HCT116 (cell line): ENCODE data around the gene FSCN2. TPM values are rescaled to one million over a fixed set of nuclear protein-coding genes. Genes with fewer than 3 reads are reported as not detected.

Experiments used
- ATAC-seq: fragments of 200-7000 bp; cut with Tn5 transposase; 2 replicates; pipeline ENCODE4 v1.9.1; 2020; ENCODE audit warnings: mild to moderate bottlenecking, moderate library complexity
- BruUV-seq: library from RNA; stranded (reverse); fragments of 400-500 nt; replicated peaks from 2 replicates; lab custom pipeline; 2021; lab: Mats Ljungman, UMichigan
- CTCF ChIA-PET: fragments of 300-600 bp; sonication (Branson Sonifier 250); formaldehyde crosslinking; loops from one replicate; lab custom pipeline; 2021; ENCODE audit warnings: antibody characterized with exemption; lab: Charles Lee
- POLR2A ChIA-PET: fragments of 300-600, 350-600 bp; sonication (Branson Sonifier 250); formaldehyde crosslinking; loops from one replicate; lab custom pipeline; 2021; ENCODE audit warnings: antibody characterized with exemption; lab: Charles Lee
- RAD21 ChIA-PET, 2 experiments: fragments of 300-600 bp; sonication (Branson Sonifier 250); formaldehyde crosslinking; loops; one replicate each; lab custom pipeline; 2023; ENCODE audit warnings: low total read pairs in 2 of 2; ENCODE audit not compliant: uncharacterized antibody in 2 of 2, unreplicated experiment in 2 of 2, low non-redundant PET in 1 of 2; lab: Charles Lee
- DNase-seq: peaks from one replicate; pipeline ENCODE4 v3.0.0-alpha.2; 2010; ENCODE audit warnings: low read depth, low spot score
- H2AFZ ChIP-seq: fragments of 200-600 bp; shearing (Covaris generic), sonication (generic); 2 replicates; pipeline ENCODE4 v1.6.1; 2017; ENCODE audit warnings: low read depth, mixed run types, mixed read lengths, antibody characterized with exemption, low read length; ENCODE audit not compliant: poor library complexity, severe bottlenecking
- H3K27ac ChIP-seq: 2 replicates; pipeline ENCODE4 v1.5.1; 2012; ENCODE audit warnings: low read depth, low read length
- H3K27me3 ChIP-seq: fragments of 200-600 bp; sonication (generic); 2 replicates; pipeline ENCODE4 v1.6.1; 2016; ENCODE audit warnings: mixed run types, low read length, mixed read lengths; ENCODE audit not compliant: insufficient read depth
- H3K36me3 ChIP-seq, 2 experiments: fragments of 200-500 bp in 1 of 2; fragments of 200-600 bp in 1 of 2; sonication (Bioruptor generic) in 1 of 2; sonication (generic) in 1 of 2; 2 replicates each; pipeline versions ENCODE4 v1.5.1 to v1.6.1; 2014 to 2016; ENCODE audit warnings: low read length in 2 of 2, inconsistent platforms in 1 of 2, mixed read lengths in 1 of 2, mixed run types in 1 of 2; ENCODE audit not compliant: insufficient read depth in 2 of 2, control insufficient read depth in 1 of 2
- H3K4me1 ChIP-seq, 2 experiments: fragments of 200-600 bp in 1 of 2; sonication (generic) in 1 of 2; 2 replicates each; pipeline versions ENCODE4 v1.5.1 to v1.6.1; 2012 to 2017; ENCODE audit warnings: low read length in 2 of 2, inconsistent platforms in 1 of 2, mild to moderate bottlenecking in 1 of 2, mixed read lengths in 1 of 2, mixed run types in 1 of 2, moderate library complexity in 1 of 2; ENCODE audit not compliant: insufficient read depth in 2 of 2, control insufficient read depth in 1 of 2
- H3K4me2 ChIP-seq: fragments of 200-600 bp; sonication (generic); 2 replicates; pipeline ENCODE4 v1.6.1; 2017; ENCODE audit warnings: mixed run types, low read length, mixed read lengths
- H3K4me3 ChIP-seq, 2 experiments: fragments of 200-600 bp in 1 of 2; sonication (generic) in 1 of 2; replicated peaks in 1 of 2; 2 replicates each; pipeline ENCODE4 v1.5.1; 2011 to 2016; ENCODE audit warnings: low read length in 2 of 2, control low read depth in 1 of 2, low read depth in 1 of 2, mild to moderate bottlenecking in 1 of 2, mixed read lengths in 1 of 2, mixed run types in 1 of 2
- H3K79me2 ChIP-seq: fragments of 200-600 bp; sonication (generic); 2 replicates; pipeline ENCODE4 v1.6.1; 2017; ENCODE audit warnings: mild to moderate bottlenecking, mixed run types, low read length, moderate library complexity, mixed read lengths; ENCODE audit not compliant: insufficient read depth
- H3K9ac ChIP-seq: fragments of 200-600 bp; sonication (generic); 2 replicates; pipeline ENCODE4 v1.6.1; 2016; ENCODE audit warnings: low read length, mixed read lengths
- H3K9me2 ChIP-seq: fragments of 200-600 bp; sonication (generic), shearing (Covaris generic); 2 replicates; pipeline ENCODE4 v1.6.1; 2017; ENCODE audit warnings: mixed run types, mild to moderate bottlenecking, moderate library complexity; ENCODE audit not compliant: insufficient read depth
- H3K9me3 ChIP-seq, 2 experiments: fragments of 200-500 bp in 1 of 2; fragments of 200-600 bp in 1 of 2; sonication (Bioruptor generic) in 1 of 2; sonication (generic) in 1 of 2; 2 replicates each; pipeline ENCODE4 v1.6.1; 2014 to 2017; ENCODE audit warnings: low read length in 2 of 2, mixed read lengths in 2 of 2, inconsistent platforms in 1 of 2, low read depth in 1 of 2, mild to moderate bottlenecking in 1 of 2, mixed run types in 1 of 2, moderate library complexity in 1 of 2; ENCODE audit not compliant: control insufficient read depth in 1 of 2, insufficient read depth in 1 of 2
- H4K20me1 ChIP-seq: fragments of 200-600 bp; sonication (generic), shearing (Covaris generic); 2 replicates; pipeline ENCODE4 v1.6.1; 2017; ENCODE audit warnings: mixed run types, mild to moderate bottlenecking, moderate library complexity; ENCODE audit not compliant: insufficient read depth
- CBX3 ChIP-seq: IDR thresholded peaks from 2 replicates; pipeline ENCODE4 v1.6.1; 2012; ENCODE audit warnings: low read depth
- CEBPB ChIP-seq: IDR thresholded peaks from 2 replicates; pipeline ENCODE4 v1.6.1; 2012; ENCODE audit warnings: low read depth
- EZH2 ChIP-seq: fragments of 200-600 bp; sonication (generic); IDR thresholded peaks from 2 replicates; pipeline ENCODE4 v1.6.1; 2017; ENCODE audit warnings: antibody characterized with exemption, mixed run types
- JUND ChIP-seq: IDR thresholded peaks from 2 replicates; pipeline ENCODE4 v1.6.1; 2012
- MAX ChIP-seq: IDR thresholded peaks from 2 replicates; pipeline ENCODE4 v1.6.1; 2012
- POLR2AphosphoS5 ChIP-seq: IDR thresholded peaks from 2 replicates; pipeline ENCODE4 v1.6.1; 2011; ENCODE audit warnings: mild to moderate bottlenecking, low read depth, low read length, moderate library complexity
- RAD21 ChIP-seq: IDR thresholded peaks from 2 replicates; pipeline ENCODE4 v1.6.1; 2012; ENCODE audit warnings: low read depth, mild to moderate bottlenecking
- REST ChIP-seq: IDR thresholded peaks from 2 replicates; pipeline ENCODE4 v1.6.1; 2012; ENCODE audit warnings: low read depth
- SP1 ChIP-seq: IDR thresholded peaks from 2 replicates; pipeline ENCODE4 v1.6.1; 2012; ENCODE audit warnings: low read depth
- TCF7L2 ChIP-seq: IDR thresholded peaks from 2 replicates; pipeline ENCODE4 v1.7.0; 2011; ENCODE audit warnings: borderline replicate concordance, inconsistent platforms; ENCODE audit not compliant: insufficient read depth, insufficient read length; ENCODE audit errors: extremely low read depth
- YY1 ChIP-seq: IDR thresholded peaks from 2 replicates; pipeline ENCODE4 v1.6.1; 2011; ENCODE audit warnings: low read length, low read depth, moderate library complexity, mild to moderate bottlenecking; ENCODE audit not compliant: insufficient replicate concordance; ENCODE audit errors: extremely low read depth
- intact Hi-C: fragments of 100-400 bp; cut with micrococcal nuclease; formaldehyde crosslinking; loops from 2 replicates; pipeline ENCODE4 v1.10.0; 2022
- total RNA-seq: library from RNA; stranded (reverse); gene quantifications from one replicate; pipeline ENCODE4 v1.2.1, GENCODE V29; 2021; ENCODE audit not compliant: unreplicated experiment
- TF ChIP-seq, protein P1 (sequence below), 3 experiments: fragments of 200-600 bp in 1 of 3; sonication (generic) in 1 of 3; IDR thresholded peaks in 2 of 3; conservative IDR thresholded peaks in 1 of 3; 2 replicates each; pipeline ENCODE4 v1.5.1; 2012 to 2017; ENCODE audit warnings: low read depth in 2 of 3, low read length in 2 of 3, antibody characterized with exemption in 1 of 3, borderline replicate concordance in 1 of 3, control low read depth in 1 of 3, mild to moderate bottlenecking in 1 of 3, mixed read lengths in 1 of 3, mixed run types in 1 of 3, moderate library complexity in 1 of 3; ENCODE audit not compliant: insufficient read depth in 1 of 3
- TF ChIP-seq, protein P2 (sequence below): IDR thresholded peaks from 2 replicates; pipeline ENCODE4 v1.6.1; 2011; ENCODE audit warnings: mild to moderate bottlenecking, low read length, moderate library complexity; ENCODE audit not compliant: insufficient replicate concordance; ENCODE audit errors: extremely low read depth

FSCN2 gene
- total RNA-seq, 1 experiment from 2014 or later, result 10.1 TPM

- POLR2A ChIA-PET, result interaction anchor here (2.9 kb wide), 1 partner anchor 23 kb away, joined by 10 read pairs; no protein-coding TSS in a partner anchor
Measured at GRCh38 chr17:81486199-81486810, 41.9 kb upstream of the FSCN2 start.

More at GRCh38 chr17:81486199-81486810, 41.9 kb upstream of the FSCN2 start:
- ChIA-PET RAD21 (no interaction called here), CTCF (interaction anchor here (2.7 kb wide), 1 partner anchor 14 kb away, joined by 17 read pairs; no protein-coding TSS in a partner anchor)
- TF ChIP-seq TCF7L2 (no peak), CEBPB (no peak), RAD21 (no peak), REST (no peak), JUND (no peak), CBX3 (no peak), YY1 (no peak), POLR2AphosphoS5 (no peak), SP1 (no peak), EZH2 (no peak), MAX (no peak)
- TF ChIP-seq, protein P1, sequence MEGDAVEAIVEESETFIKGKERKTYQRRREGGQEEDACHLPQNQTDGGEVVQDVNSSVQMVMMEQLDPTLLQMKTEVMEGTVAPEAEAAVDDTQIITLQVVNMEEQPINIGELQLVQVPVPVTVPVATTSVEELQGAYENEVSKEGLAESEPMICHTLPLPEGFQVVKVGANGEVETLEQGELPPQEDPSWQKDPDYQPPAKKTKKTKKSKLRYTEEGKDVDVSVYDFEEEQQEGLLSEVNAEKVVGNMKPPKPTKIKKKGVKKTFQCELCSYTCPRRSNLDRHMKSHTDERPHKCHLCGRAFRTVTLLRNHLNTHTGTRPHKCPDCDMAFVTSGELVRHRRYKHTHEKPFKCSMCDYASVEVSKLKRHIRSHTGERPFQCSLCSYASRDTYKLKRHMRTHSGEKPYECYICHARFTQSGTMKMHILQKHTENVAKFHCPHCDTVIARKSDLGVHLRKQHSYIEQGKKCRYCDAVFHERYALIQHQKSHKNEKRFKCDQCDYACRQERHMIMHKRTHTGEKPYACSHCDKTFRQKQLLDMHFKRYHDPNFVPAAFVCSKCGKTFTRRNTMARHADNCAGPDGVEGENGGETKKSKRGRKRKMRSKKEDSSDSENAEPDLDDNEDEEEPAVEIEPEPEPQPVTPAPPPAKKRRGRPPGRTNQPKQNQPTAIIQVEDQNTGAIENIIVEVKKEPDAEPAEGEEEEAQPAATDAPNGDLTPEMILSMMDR (IDR thresholded peaks at IDR 0.05 in 2 of 3, conservative IDR thresholded peaks at IDR 0.05 in 1 of 3; ENCODE audit: borderline replicate concordance in 1 of 3, insufficient read depth in 1 of 3, low read depth in 2 of 3, low read length in 2 of 3), result no peak
- TF ChIP-seq, protein P2, sequence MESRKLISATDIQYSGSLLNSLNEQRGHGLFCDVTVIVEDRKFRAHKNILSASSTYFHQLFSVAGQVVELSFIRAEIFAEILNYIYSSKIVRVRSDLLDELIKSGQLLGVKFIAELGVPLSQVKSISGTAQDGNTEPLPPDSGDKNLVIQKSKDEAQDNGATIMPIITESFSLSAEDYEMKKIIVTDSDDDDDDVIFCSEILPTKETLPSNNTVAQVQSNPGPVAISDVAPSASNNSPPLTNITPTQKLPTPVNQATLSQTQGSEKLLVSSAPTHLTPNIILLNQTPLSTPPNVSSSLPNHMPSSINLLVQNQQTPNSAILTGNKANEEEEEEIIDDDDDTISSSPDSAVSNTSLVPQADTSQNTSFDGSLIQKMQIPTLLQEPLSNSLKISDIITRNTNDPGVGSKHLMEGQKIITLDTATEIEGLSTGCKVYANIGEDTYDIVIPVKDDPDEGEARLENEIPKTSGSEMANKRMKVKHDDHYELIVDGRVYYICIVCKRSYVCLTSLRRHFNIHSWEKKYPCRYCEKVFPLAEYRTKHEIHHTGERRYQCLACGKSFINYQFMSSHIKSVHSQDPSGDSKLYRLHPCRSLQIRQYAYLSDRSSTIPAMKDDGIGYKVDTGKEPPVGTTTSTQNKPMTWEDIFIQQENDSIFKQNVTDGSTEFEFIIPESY, result no peak
- H3K36me3 ChIP-seq, result no peaks in the 10 kb centered on the region
- H3K9me2 ChIP-seq, result no peaks in the 10 kb centered on the region
- peaks cover 22 to 57% of the 10 kb centered on the region in 2 experiments for H3K4me1 ChIP-seq
- no peak for ATAC-seq
- no peak overlapping the region for H3K4me2 ChIP-seq
- BruUV-seq, result no TSS peak
- H3K9me3 ChIP-seq, result no peaks in the 10 kb centered on the region
- no peaks in the 10 kb centered on the region for H4K20me1 ChIP-seq
- H3K27ac ChIP-seq, result no peak overlapping the region
- H3K27me3 ChIP-seq, result no peaks in the 10 kb centered on the region
- H2AFZ ChIP-seq, result no peak overlapping the region
- H3K79me2 ChIP-seq, result no peaks in the 10 kb centered on the region; the same call in 1 of the 2 replicates
- no peak overlapping the region for H3K9ac ChIP-seq
- H3K4me3 ChIP-seq, result no peak overlapping the region
- no peak for DNase-seq
- intact Hi-C loops, result loop anchor here (5.0 kb wide), 2 partner anchors 189 to 344 kb away; partner anchors contain the start of gene SLC38A10
